Hepatocyte (in vitro differentiated cells): ENCODE measurements around the gene DIMT1.

Experiments
- CTCF ChIP-seq: fragments of 200-600 bp; sonication (generic); IDR thresholded peaks from 2 replicates; pipeline ENCODE4 v1.5.1; 2016; ENCODE audit warnings: antibody characterized with exemption, mild to moderate bottlenecking; ENCODE audit not compliant: poor library complexity
- EZH2 ChIP-seq: fragments of 200-600 bp; sonication (generic); IDR thresholded peaks from 2 replicates; pipeline ENCODE4 v1.6.1; 2016; ENCODE audit warnings: antibody characterized with exemption, mild to moderate bottlenecking, borderline replicate concordance
- EZH2phosphoT487 ChIP-seq: fragments of 200-600 bp; sonication (generic); IDR thresholded peaks from one replicate; pipeline ENCODE4 v1.6.1; 2018; ENCODE audit warnings: antibody characterized with exemption, mild to moderate bottlenecking, low read depth, moderate library complexity; ENCODE audit not compliant: unreplicated experiment, severe bottlenecking

DNA sequence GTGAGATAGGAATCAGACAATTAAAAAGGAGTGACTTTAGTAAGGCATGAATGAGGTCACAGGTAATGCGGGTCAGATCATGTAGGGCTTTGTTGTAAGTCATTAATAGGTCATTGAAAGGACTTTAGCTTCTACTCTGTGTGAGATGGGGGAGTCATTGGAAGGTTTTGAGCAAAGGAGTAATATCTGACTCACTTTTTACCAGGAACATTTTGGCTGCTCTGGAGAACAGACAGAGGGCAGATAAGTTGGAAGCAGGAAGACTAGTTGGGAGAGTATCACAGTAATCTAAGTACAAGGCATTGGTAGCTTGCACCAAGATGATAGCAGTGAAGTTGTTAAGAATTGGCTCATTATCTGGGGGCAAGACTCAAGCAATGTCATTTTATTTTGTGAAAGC lies 60.3 kb downstream of the DIMT1 start:
- TF ChIP-seq CTCF (no peak), EZH2phosphoT487 (no peak), EZH2 (no peak)
